MG63 (cell line): ENCODE results near the gene SLC22A5. TPM values are rescaled to one million over a fixed set of nuclear protein-coding genes. Genes with fewer than 3 reads are reported as not detected.
A peak's percentile ranks its signal among the peaks of the same experiment; 100 is the strongest.
"Not testable (repeated sequence)": the region's sequence is repeated elsewhere in the genome, so short reads cannot be mapped to it uniquely, and the experiment has no call there.

ENCODE experiments used
- DNase-seq: peaks from one replicate; pipeline ENCODE4 v3.0.0-alpha.2; 2020
- H3K27me3 ChIP-seq: fragments of 250-450 bp; sonication (Bioruptor Pico); 2 replicates; pipeline ENCODE4 v1.5.1; 2020; ENCODE audit warnings: mild to moderate bottlenecking, moderate library complexity
- H3K36me3 ChIP-seq: fragments of 250-450 bp; sonication (Bioruptor Pico); 2 replicates; pipeline ENCODE4 v1.5.1; 2020; ENCODE audit warnings: mild to moderate bottlenecking, moderate library complexity
- H3K4me3 ChIP-seq: fragments of 250-450 bp; sonication (Bioruptor Pico); 2 replicates; pipeline ENCODE4 v1.5.1; 2020; ENCODE audit warnings: mild to moderate bottlenecking, moderate library complexity
- H3K9me3 ChIP-seq: fragments of 250-450 bp; sonication (Bioruptor Pico); 2 replicates; pipeline ENCODE4 v1.5.1; 2020; ENCODE audit warnings: mild to moderate bottlenecking, moderate library complexity
- total RNA-seq: library from RNA; depleted of rRNA; stranded (reverse); fragments of >200 nt; shearing (Covaris generic); gene quantifications from 2 replicates; pipeline ENCODE4 v1.2.3, GENCODE V29; 2014; ENCODE audit warnings: low replicate concordance

SLC22A5 gene
- total RNA-seq, 1 experiment from 2014 or later, result 22.5 TPM

DNA sequence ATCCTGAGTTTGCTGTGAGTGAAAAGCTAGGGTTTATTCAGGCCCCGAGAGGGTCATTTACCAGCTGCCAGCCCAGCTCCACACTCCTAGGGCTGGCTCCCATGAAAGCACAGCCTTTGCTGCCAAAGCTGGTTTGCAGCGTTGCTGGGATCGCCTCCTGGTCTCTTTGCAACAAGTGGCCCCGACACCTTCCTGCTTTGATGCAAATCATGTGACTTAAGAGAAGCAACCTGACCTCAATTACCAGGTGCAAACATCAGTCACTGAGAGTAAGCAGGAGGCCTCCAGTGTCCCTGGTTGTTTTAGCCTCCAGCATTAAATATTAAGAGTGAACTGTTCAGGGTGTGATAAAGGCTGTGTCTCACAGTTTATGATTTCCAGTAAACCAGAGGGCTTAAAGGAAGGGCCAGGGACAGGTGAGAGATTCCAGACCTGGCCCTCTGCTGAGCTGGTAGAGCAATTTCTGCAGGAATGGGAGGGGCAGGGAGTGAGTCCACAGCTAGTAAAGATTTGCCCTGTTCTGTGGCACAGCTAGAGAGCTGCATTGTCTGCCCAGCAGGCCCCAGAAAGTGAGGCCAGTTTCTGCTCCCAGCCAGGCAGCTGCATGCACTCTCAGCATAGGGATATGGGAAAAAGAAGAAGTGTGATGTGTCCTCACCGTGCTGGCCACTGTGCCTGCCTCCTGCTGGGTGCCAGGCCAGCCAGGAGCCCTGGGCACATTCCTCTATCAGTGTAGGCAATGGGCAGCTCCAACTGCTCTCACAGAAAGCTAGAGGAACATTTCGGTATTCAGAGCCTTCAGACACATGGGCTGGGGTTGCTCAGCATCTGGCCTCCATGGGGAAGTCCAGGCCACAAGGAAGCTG is 58.0 kb downstream of the SLC22A5 start:
- no peak overlapping the region for H3K4me3 ChIP-seq
- H3K9me3 ChIP-seq, result no peaks in the 10 kb centered on the region
- peaks cover 30% of the 10 kb centered on the region for H3K36me3 ChIP-seq
- peak; percentile 61 for DNase-seq
- no peaks in the 10 kb centered on the region for H3K27me3 ChIP-seq

DNA sequence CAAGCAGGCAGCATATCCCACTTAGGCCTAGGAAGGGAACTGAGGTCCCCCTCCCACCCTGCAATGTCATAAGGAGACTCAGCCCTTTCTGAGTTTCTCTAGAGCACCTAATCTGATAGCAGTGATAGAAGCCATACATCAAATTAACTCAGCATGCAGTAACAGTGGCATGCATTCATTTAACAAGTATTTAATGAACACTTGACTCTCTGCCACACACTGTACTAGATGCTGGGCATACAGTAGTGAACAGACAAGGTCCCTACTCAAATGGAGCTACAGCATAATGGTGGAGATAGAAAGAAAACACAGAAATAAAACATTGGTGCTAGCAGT is 58.6 kb downstream of the SLC22A5 start:
- H3K27me3 ChIP-seq, result no peaks in the 10 kb centered on the region
- peaks cover 24% of the 10 kb centered on the region for H3K36me3 ChIP-seq
- no peak for DNase-seq
- H3K4me3 ChIP-seq, result no peak overlapping the region
- H3K9me3 ChIP-seq, result no peaks in the 10 kb centered on the region

DNA sequence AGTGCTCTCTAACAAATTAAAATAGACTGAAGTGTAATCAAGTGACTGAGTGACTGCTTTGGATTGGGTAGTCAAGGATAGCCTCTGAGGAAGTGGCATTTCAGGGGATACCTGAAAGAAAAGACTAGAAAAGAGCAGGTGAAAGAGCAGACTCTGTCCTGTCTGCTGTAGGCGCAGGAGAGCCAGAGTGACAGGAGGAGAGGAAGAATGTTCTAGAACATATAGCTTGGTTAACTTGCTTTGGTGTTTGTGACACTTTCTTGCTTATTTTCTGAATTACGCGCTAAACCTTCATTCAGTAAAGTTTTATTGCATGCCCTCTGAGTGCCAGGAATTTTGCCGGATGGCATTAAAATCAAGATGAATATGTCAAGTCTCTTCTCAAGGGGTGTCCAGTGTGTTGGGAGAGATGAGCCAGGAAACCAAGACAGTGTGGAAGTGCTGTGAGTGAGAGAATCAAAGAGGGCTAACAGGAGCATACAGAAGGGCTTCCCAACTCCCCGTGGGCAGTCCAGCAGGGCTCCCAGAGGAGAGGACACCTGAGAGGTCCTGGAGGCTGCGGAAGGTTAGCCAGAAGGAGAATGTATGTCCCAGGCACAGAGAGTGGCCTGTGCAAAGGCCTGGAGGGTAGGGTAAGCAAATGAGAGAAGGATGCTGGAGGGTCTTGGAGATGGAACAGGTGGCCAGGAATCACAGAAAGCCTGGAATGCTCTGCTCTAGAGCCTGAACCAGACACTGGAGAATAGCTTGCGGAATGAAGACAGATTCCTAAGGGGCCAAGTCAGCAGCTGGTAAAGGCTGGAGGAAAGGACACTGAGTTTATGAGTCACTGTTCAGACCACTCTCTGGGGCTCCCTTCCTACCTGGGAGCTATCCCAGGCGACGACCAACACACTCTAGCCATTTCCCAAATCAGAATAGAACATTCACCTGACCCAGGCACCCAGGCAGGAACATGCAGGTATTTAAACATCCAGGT is 59.3 kb downstream of the SLC22A5 start:
- DNase-seq, result no peak
- H3K4me3 ChIP-seq, result no peak overlapping the region
- peaks cover 18% of the 10 kb centered on the region for H3K36me3 ChIP-seq
- H3K27me3 ChIP-seq, result no peaks in the 10 kb centered on the region
- H3K9me3 ChIP-seq, result no peaks in the 10 kb centered on the region

DNA sequence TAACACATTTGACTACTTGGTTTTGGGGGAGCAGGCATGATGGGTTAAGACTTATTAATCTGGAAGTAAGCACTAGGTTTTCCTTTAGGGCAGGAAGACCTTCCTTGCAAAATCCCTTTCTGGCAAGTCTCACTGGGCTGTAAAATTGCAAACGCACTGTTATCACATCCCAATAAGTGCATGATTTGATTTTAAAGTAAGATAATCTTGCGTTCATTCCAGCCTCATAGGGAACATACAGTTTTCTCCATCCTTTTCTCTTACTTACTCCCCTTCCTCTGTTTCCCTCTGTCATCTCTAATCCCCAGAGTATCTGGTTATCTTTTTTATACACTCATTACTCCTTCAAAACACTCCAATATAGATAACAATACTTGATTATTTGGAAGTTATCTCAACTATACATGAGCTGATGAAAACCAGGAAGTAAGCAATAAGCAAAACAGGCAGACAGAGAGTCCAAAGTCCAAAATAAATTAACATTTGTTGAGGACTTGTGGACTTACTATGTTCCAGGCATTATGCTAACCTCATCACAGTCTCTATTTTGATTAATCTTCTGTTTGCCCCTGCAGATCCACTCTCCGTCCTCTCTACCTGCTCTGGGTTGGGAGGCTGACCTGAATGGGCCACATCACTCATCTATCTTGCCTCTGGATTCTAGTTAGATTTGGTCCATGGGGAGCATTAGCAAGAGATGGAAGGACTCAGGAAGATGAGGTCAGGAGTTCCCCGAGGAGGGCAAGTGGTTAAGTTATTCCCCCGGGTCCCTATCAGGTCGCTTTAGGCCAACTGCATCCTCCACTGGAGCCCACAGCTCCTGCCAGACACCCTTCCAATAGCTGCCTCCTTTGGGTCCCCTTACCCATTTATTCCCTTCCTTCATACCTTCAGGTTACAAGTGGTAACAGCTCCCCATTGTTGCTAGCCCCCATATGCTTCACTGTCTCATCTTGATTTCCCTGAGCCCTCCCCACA is 60.2 kb downstream of the SLC22A5 start:
- H3K27me3 ChIP-seq, result no peaks in the 10 kb centered on the region
- H3K36me3 ChIP-seq, result peaks cover 12% of the 10 kb centered on the region
- no peak for DNase-seq
- H3K9me3 ChIP-seq, result no peaks in the 10 kb centered on the region
- H3K4me3 ChIP-seq, result no peak overlapping the region

DNA sequence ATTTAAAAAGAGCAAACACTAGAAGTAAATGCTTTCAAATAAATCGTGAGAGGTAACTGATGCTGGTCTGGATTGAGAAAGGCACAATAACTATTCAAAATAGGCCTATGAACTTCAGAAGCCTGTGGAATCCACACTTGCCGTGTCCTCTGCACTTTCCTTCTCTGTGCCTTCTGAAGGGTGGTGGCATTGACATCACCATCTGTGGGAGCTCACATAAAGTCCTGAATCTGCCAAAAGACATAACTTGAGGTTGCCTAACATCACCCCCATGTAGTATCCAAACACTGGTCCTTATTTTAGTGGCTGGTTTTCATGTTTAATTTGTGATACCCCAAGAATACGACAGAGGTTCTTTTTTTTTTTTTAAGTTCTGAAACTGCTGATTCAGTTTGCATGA is 61.2 kb downstream of the SLC22A5 start:
- no peaks in the 10 kb centered on the region for H3K27me3 ChIP-seq
- H3K36me3 ChIP-seq, result peaks cover 6% of the 10 kb centered on the region
- no peaks in the 10 kb centered on the region for H3K9me3 ChIP-seq
- no peak overlapping the region for H3K4me3 ChIP-seq
- DNase-seq, result no peak

DNA sequence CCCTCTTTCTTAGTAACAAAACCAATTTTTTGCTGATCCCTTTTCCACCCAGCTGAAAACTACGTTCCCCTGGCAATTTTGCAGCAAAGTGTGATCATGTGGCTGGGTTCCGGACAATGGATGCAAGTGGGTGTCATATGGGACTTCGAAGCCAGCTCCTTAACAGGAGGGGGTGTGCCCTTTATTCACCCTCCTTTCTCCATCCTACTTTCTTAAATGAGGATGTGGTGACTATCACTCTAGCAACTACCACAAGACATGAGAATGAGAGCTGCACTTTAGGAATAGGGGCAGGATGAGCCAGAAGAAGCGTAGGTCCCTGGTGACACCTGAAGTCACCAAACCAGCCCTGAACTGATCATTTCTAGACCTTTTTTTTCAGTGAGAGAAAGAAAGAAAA is 62.1 kb downstream of the SLC22A5 start:
- H3K27me3 ChIP-seq, result no peaks in the 10 kb centered on the region
- H3K4me3 ChIP-seq, result no peak overlapping the region
- H3K9me3 ChIP-seq, result no peaks in the 10 kb centered on the region
- peaks cover 4% of the 10 kb centered on the region for H3K36me3 ChIP-seq
- no peak for DNase-seq

DNA sequence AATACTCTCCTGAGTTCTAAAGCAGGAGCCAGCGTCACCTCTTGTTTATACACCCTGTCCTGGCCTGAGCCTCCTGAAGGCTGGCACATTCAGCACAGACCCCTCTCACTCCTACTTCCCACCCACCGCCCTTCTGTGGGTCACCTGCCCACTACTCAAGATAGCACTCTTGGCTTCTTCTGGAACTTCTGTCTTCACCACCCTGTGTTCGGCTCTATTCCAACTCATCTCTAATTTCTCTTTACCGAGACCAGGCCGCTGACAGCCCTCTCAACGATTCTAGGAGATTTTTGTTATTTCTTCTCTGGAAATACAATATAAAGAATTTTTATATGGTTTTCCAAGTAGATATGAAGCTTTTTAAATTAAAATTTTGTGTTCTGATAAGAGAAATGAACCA is 63.6 kb downstream of the SLC22A5 start:
- Histone ChIP-seq H3K27me3 (no peaks in the 10 kb centered on the region), H3K36me3 (peaks cover 4% of the 10 kb centered on the region), H3K9me3 (no peaks in the 10 kb centered on the region), H3K4me3 (no peak overlapping the region)
- DNase-seq, result no peak

DNA sequence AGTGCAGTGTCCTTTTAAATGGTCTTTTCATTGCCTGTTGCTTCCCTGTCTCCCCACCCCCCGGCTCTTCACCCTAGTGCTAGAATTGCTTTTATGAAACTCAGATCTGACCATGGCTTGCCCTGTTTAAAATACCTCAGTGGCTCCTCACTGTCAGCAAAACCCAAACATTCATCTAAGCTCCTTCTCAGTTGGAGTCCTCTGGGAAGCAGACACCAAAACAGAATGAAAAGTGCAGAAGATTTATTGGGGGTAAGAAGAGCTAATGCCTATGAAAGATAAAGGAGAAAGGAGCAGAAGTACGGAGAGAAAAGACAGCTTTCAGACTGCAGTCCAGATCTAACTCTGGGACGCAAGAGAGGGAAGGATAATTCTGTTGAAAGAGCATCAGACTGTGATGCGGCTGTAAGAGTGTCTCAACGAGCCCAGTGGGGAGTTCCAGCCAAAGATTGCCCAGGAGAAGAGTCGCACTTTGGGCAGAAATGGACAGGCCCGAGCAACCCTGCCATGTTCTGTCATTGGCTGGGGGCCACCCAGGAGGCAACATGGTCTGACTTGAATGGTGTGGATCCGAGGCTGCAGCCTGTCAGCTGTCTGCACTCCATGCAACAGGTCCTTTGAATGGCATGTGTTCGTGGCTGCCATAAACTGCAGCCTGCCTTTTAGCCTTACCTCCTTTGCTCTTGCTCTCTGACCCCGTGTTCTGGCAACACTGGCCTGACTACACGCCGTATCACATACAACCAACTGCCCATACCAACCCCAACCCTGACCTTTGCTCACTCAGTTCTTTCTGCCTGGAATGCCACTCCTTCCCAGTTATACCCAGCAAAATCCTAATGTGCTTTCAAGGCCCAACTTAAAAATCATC is 65.1 kb downstream of the SLC22A5 start:
- Histone ChIP-seq H3K36me3 (peaks cover 4% of the 10 kb centered on the region), H3K4me3 (no peak overlapping the region), H3K9me3 (no peaks in the 10 kb centered on the region), H3K27me3 (no peaks in the 10 kb centered on the region)
- no peak for DNase-seq

DNA sequence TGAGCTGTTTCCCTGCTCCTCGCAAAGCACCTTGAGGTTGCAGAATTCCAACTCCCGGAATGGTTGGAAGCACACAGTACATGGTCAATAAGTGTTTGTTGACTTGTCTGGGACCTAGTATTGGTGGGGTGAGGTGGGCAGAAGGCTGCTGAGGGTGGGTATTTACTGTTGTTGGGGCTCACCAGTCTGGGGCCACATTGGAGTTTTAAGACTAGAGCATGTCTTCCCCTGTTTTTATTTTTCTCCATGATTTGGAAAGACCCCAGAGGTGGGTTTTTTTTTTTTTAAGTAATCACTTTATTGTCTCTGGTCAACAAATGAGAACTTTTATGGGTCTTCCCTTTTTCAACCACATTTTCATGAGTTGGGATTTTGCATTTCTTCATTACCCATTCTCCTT is 65.9 kb downstream of the SLC22A5 start:
- Histone ChIP-seq H3K9me3 (no peaks in the 10 kb centered on the region), H3K4me3 (no peak overlapping the region), H3K36me3 (peaks cover 2% of the 10 kb centered on the region), H3K27me3 (no peaks in the 10 kb centered on the region)
- no peak for DNase-seq

DNA sequence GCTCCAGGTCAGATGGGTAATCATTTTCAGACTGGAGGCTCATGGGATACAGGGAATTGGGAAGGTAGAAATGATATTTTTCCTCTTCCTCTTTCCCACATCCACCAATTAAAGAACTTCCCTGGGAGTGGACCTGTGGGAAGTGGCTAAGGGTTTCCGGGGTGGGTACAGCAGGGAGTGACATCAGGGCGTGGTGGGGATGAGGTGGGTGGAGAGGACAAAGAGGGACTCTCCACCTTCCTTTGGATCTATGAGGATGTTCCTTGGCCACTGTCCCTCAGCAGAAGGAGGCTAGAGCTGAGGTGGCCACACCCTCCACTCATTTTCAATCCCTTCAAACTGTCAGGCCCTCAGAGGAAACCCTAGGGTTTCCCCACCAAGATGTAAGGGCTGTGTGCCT is 66.4 kb downstream of the SLC22A5 start:
- DNase-seq, result no peak
- Histone ChIP-seq H3K4me3 (no peak overlapping the region), H3K27me3 (no peaks in the 10 kb centered on the region), H3K36me3 (no peaks in the 10 kb centered on the region), H3K9me3 (no peaks in the 10 kb centered on the region)

DNA sequence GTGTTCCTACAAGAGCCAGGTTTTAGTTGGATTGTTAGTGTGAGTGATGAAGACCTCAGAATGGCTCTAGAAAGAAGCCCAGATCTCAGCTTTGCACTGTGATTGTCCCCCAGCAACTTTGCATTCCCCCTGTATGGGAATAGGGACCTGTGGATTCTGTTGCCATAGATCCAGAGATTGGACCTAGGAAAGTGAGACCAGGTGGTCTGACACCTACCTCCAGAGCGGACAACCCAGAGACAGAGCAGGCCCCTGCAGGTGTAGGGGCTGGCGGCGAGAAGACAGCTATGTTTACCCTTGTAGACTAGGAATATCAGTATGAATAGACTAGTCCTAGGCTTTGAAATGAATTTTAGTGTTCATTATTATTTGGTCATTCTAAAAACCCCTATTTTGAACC is 67.4 kb downstream of the SLC22A5 start:
- no peaks in the 10 kb centered on the region for H3K9me3 ChIP-seq
- DNase-seq, result no peak
- no peaks in the 10 kb centered on the region for H3K27me3 ChIP-seq
- H3K36me3 ChIP-seq, result no peaks in the 10 kb centered on the region
- H3K4me3 ChIP-seq, result no peak overlapping the region

DNA sequence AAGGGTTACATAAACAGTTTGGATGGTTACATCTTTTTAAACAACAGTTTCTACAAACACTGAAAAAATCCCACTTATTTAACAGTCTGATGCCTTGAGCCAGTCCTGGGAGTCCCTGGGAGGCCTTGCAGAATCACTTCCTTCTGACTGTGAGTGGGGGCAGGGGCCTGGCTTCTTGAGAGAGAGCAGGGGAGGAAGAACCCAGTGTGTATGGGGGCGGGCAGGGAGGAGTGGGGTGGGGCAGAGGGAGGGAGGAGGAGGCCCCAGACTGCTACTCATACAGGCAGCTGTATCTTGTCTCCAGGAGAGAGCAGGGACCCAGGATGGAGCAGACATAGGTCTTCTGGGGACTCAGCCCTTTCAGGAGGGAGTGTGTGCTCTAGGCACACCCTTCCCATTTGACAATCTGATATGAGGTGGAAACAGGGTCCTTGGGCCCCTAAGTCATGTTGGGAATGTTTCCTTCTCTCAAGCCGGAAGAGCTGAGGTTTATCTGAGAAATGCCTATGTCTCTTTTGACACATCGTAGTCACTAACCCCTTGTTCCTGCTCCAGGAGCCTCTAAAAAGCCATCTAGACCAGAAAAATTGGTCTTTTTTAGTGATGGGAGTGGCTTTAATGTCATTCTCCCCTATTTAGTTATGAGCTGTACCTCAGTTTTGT is 68.2 kb downstream of the SLC22A5 start:
- no peaks in the 10 kb centered on the region for H3K36me3 ChIP-seq
- no peaks in the 10 kb centered on the region for H3K9me3 ChIP-seq
- peak; percentile 91 for DNase-seq
- no peak overlapping the region for H3K4me3 ChIP-seq
- no peaks in the 10 kb centered on the region for H3K27me3 ChIP-seq

DNA sequence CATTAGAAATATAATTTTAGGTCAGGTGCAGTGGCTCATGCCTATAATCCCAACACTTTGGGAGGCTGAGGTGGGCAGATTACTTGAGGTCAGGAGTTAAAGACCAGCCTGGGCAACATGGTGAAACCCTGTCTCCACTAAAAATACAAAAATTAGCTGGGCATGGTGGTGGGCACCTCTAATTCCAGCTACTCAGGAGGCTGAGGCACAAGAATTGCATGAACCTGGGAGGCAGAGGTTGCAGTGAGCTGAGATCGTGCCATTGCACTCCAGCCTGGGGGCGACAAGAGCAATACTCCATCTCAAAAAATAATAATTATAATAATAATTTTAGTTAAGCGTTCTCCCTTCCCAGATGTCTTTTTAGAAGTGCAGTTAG is 68.7 kb downstream of the SLC22A5 start:
- not testable (repeated sequence) for H3K27me3 ChIP-seq, H3K36me3 ChIP-seq, H3K4me3 ChIP-seq, DNase-seq, H3K9me3 ChIP-seq

DNA sequence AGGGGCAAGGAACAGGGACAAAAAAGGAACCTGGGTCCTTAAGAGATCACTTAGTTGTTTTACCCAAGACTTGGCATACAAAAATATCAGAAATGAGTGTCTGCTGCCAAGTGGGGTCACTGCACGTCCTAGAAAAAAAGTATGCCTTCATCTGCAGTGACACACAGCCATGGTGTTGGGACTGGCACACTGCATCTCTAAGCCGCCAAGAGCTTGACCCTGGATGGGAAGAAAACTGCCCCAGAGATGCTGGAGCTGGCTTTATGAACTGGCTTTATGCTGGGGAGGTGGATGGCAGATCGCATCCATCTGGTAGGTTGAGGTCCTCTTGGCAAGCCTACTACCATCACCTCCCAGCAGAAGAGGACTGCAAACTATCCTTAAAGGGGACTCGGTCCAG is 69.4 kb downstream of the SLC22A5 start:
- Histone ChIP-seq H3K36me3 (no peaks in the 10 kb centered on the region), H3K27me3 (no peaks in the 10 kb centered on the region), H3K9me3 (no peaks in the 10 kb centered on the region), H3K4me3 (no peak overlapping the region)
- peak; percentile 54 for DNase-seq

DNA sequence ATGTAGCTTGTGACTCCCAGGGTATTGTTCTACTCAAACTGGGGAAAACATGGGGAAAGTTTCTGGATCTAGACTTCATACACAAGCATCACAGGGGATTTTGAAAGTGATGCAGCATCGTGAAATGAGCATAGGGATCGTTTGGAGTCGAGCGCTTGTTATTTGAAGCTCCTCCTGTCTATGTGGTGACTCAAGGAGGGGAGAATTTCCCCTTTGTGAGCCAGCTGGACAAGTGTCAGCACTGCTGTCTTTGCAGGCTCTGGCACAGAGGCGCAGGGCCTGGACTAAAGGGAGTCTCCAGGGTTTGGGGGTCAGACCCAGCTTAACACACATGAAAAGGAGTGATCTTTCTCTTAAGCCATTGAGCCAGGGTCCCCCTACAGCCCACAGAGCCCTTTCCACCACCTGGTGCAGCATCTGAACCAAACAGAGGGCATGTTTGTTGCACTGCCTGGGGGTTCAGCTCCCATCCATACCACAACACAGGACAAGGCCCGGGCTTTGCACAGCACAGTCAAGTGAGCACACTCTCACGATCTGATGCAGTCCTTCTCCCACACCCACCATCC is 70.1 kb downstream of the SLC22A5 start:
- no peaks in the 10 kb centered on the region for H3K36me3 ChIP-seq
- no peak overlapping the region for H3K4me3 ChIP-seq
- DNase-seq, result peak; percentile 95
- no peaks in the 10 kb centered on the region for H3K27me3 ChIP-seq
- H3K9me3 ChIP-seq, result no peaks in the 10 kb centered on the region
